Hepatocyte (in vitro differentiated cells): Measurements from ENCODE around the gene SLC25A25. TPM values are rescaled to one million over a fixed set of nuclear protein-coding genes. Genes with fewer than 3 reads are reported as not detected.
"Not testable (repeated sequence)": the region's sequence is repeated elsewhere in the genome, so short reads cannot be mapped to it uniquely, and the experiment has no call there.

Source experiments
- DNase-seq: peaks from one replicate; pipeline ENCODE4 v3.0.0-alpha.2; 2016; ENCODE audit warnings: low spot score
- H2AFZ ChIP-seq: fragments of 200-600 bp; sonication (generic); 2 replicates; pipeline ENCODE4 v1.6.0; 2016; ENCODE audit warnings: antibody characterized with exemption, mild to moderate bottlenecking
- H3K27ac ChIP-seq: fragments of 200-600 bp; sonication (generic); 2 replicates; pipeline ENCODE4 v1.5.1; 2016; ENCODE audit warnings: mild to moderate bottlenecking
- H3K27me3 ChIP-seq: fragments of 200-600 bp; sonication (generic); 2 replicates; pipeline ENCODE4 v1.6.1; 2016
- H3K36me3 ChIP-seq: fragments of 200-600 bp; sonication (generic); replicated peaks from 2 replicates; pipeline ENCODE4 v1.5.1; 2016; ENCODE audit warnings: low read depth; ENCODE audit not compliant: insufficient read depth
- H3K4me1 ChIP-seq: fragments of 200-600 bp; sonication (generic); 2 replicates; pipeline ENCODE4 v1.5.1; 2016; ENCODE audit warnings: mild to moderate bottlenecking, moderate library complexity; ENCODE audit not compliant: insufficient read depth
- H3K4me2 ChIP-seq: fragments of 200-600 bp; sonication (generic); 2 replicates; pipeline ENCODE4 v1.6.0; 2016
- H3K4me3 ChIP-seq: fragments of 200-600 bp; sonication (generic); 2 replicates; pipeline ENCODE4 v1.5.1; 2016; ENCODE audit warnings: mild to moderate bottlenecking
- H3K79me2 ChIP-seq: fragments of 200-600 bp; sonication (generic); 2 replicates; pipeline ENCODE4 v1.6.0; 2017; ENCODE audit warnings: mild to moderate bottlenecking
- H3K9me2 ChIP-seq: fragments of 200-600 bp; sonication (generic); replicated peaks from 2 replicates; pipeline ENCODE4 v1.6.0; 2017; ENCODE audit warnings: mild to moderate bottlenecking; ENCODE audit not compliant: insufficient read depth
- H3K9me3 ChIP-seq: fragments of 200-600 bp; sonication (generic); 2 replicates; pipeline ENCODE4 v1.5.1; 2016; ENCODE audit warnings: low read depth, mild to moderate bottlenecking
- H4K20me1 ChIP-seq: fragments of 200-600 bp; sonication (generic); 2 replicates; pipeline ENCODE4 v1.6.0; 2016; ENCODE audit warnings: mild to moderate bottlenecking; ENCODE audit not compliant: insufficient read depth, poor library complexity, severe bottlenecking
- EZH2 ChIP-seq: fragments of 200-600 bp; sonication (generic); IDR thresholded peaks from 2 replicates; pipeline ENCODE4 v1.6.1; 2016; ENCODE audit warnings: antibody characterized with exemption, mild to moderate bottlenecking, borderline replicate concordance
- EZH2phosphoT487 ChIP-seq: fragments of 200-600 bp; sonication (generic); IDR thresholded peaks from one replicate; pipeline ENCODE4 v1.6.1; 2018; ENCODE audit warnings: antibody characterized with exemption, mild to moderate bottlenecking, low read depth, moderate library complexity; ENCODE audit not compliant: unreplicated experiment, severe bottlenecking
- WGBS: methylation state at CpG from one replicate; pipeline ENCODE4 v1.1.6; 2016; ENCODE audit warnings: low lambda C conversion rate; ENCODE audit errors: missing lambda C conversion rate; 5-methylcytosine and 5-hydroxymethylcytosine counted together
- polyA plus RNA-seq: library from polyadenylated mRNA; unstranded; fragments of >200 nt; fragmentation: Nextera tagmentation; extraction: Ambion mirVana; gene quantifications from 2 replicates; pipeline ENCODE4 v1.2.1, GENCODE V29; 2016
- total RNA-seq: library from RNA; depleted of rRNA; stranded (reverse); fragments of >200 nt; gene quantifications from 2 replicates; pipeline ENCODE4 v1.2.3, GENCODE V29; 2014
- TF ChIP-seq, protein P1 (sequence below): fragments of 200-600 bp; sonication (generic); IDR thresholded peaks from 2 replicates; pipeline ENCODE4 v1.5.1; 2016; ENCODE audit warnings: antibody characterized with exemption, mild to moderate bottlenecking; ENCODE audit not compliant: poor library complexity

SLC25A25 gene
- total and polyA plus RNA-seq, 2 experiments from 2014 or later: 51.0 to 62.3 TPM

DNA sequence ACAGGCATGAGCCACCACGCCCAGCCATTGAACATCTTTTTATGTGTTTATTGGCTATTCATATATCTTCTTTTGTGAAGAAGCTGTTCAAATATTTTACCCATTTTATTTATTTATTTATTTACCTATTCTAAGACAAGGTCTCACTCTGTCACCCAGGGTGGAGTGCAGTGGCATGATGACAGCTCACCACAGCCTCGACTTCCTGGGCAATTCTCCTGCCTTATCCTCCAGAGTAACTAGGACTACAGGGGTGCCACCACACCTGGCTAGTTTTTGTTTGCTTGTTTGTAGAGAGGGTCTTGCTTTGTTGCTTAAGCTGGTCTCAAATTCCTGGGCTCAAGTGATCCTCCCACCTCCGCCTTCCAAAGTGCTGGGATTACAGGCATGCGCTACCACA, 34.4 kb upstream of the SLC25A25 start:
- Histone ChIP-seq H3K4me2 (no peak overlapping the region), H3K36me3 (no peaks in the 10 kb centered on the region), H3K4me3 (no peak overlapping the region), H3K79me2 (no peaks in the 10 kb centered on the region), H2AFZ (no peak overlapping the region), H4K20me1 (no peaks in the 10 kb centered on the region), H3K9me3 (no peaks in the 10 kb centered on the region), H3K9me2 (no peaks in the 10 kb centered on the region), H3K27me3 (no peaks in the 10 kb centered on the region), H3K4me1 (no peaks in the 10 kb centered on the region), H3K27ac (no peak overlapping the region)
- TF ChIP-seq EZH2phosphoT487: no peak
- TF ChIP-seq, protein P1, sequence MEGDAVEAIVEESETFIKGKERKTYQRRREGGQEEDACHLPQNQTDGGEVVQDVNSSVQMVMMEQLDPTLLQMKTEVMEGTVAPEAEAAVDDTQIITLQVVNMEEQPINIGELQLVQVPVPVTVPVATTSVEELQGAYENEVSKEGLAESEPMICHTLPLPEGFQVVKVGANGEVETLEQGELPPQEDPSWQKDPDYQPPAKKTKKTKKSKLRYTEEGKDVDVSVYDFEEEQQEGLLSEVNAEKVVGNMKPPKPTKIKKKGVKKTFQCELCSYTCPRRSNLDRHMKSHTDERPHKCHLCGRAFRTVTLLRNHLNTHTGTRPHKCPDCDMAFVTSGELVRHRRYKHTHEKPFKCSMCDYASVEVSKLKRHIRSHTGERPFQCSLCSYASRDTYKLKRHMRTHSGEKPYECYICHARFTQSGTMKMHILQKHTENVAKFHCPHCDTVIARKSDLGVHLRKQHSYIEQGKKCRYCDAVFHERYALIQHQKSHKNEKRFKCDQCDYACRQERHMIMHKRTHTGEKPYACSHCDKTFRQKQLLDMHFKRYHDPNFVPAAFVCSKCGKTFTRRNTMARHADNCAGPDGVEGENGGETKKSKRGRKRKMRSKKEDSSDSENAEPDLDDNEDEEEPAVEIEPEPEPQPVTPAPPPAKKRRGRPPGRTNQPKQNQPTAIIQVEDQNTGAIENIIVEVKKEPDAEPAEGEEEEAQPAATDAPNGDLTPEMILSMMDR: no peak
- TF ChIP-seq EZH2: no peak
- no peak for DNase-seq
- 83% methylated on average over 4 of the region's 4 CpGs for WGBS

DNA sequence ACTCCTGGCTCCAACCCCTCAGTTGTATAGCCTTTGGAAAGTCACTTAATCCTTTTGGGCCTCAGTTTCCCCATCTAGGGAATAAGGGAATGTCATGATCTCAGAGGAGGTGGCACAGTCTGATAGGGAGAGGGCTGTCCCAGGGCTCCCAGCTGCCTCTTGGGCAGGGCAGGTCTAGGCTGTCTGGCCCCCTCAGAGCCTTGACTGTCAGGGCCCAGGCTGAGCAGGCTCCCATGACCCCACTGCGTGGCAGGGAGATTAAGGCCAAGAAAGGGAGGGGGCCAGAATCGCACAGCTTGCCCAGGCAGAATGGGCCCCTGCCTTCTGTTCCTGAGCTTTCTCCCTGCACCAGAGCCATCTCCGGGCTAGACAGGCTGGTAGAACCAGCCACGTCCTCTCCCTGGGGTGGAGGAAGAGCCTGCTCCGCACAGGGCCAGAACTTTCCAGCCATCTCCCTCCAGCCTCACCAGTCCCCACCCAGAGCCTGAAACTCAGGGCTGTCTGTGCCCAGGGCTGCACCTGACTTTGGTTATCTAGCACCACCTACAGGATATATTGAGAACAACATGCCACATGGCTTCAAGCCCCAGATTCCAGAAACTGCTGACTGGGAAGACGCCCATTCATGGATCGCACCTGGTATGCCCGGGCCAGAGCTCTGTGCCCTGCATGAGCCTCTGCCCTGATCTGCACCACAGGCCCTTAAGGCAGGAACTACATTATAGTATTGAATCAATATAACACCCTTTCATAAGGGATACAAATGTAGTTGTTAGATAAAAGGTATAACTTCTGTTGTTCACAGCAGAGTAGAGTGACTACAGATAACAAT, 33.0 kb upstream of the SLC25A25 start:
- H3K27ac ChIP-seq: no peak overlapping the region
- H3K4me1 ChIP-seq: no peaks in the 10 kb centered on the region
- 33% methylated on average over 8 of the region's 8 CpGs for WGBS
- TF ChIP-seq, protein P1: peak; percentile 77
- TF ChIP-seq EZH2phosphoT487: no peak
- H3K9me3 ChIP-seq: no peaks in the 10 kb centered on the region
- no peaks in the 10 kb centered on the region for H3K79me2 ChIP-seq
- no peaks in the 10 kb centered on the region for H3K36me3 ChIP-seq
- no peaks in the 10 kb centered on the region for H3K27me3 ChIP-seq
- no peak overlapping the region for H3K4me3 ChIP-seq
- no peaks in the 10 kb centered on the region for H4K20me1 ChIP-seq
- H2AFZ ChIP-seq: no peak overlapping the region
- no peaks in the 10 kb centered on the region for H3K9me2 ChIP-seq
- peak; percentile 88 for DNase-seq
- no peak overlapping the region for H3K4me2 ChIP-seq

DNA sequence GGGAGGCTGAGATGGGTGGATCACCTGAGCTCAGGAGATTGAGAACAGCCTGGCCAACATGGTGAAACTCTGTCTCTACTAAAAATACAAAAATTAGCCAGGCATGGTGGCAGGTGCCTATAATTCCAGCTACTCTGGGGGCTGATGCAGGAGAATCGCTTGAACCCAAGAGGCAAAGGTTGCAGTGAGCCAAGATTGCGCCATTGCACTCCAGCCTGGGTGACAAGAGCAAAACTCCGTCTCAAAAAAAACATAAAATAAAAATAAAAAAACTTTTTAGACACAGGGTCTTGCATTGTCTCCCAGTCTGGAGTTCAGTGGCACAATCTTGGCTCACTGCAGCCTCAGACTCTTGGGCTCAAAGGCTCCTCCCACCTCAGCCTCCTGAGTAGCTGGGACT, 31.5 kb upstream of the SLC25A25 start:
- H3K9me2 ChIP-seq, DNase-seq: not testable (repeated sequence)
- 87% methylated on average over 3 of the region's 3 CpGs for WGBS

DNA sequence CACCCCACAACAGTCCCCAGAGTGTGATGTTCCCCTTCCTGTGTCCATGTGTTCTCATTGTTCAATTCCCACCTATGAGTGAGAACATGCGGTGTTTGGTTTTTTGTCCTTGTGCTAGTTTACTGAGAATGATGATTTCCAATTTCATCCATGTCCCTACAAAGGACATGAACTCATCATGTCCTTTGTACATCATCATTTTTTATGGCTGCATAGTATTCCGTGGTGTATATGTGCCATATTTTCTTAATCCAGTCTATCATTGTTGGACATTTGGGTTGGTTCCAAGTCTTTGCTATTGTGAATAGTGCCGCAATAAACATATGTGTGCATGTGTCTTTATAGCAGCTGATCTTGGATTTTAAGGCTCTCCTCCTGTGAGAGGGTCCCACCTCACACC, 27.2 kb upstream of the SLC25A25 start:
- not testable (repeated sequence) for H3K27me3 ChIP-seq, H3K4me1 ChIP-seq, H4K20me1 ChIP-seq, DNase-seq, H3K27ac ChIP-seq, H3K4me2 ChIP-seq, H3K9me2 ChIP-seq, H3K36me3 ChIP-seq, H3K4me3 ChIP-seq, H3K79me2 ChIP-seq, H2AFZ ChIP-seq, H3K9me3 ChIP-seq
- WGBS: 64% methylated on average over 3 of the region's 3 CpGs

More for the DNA sequence above, 31.5 kb upstream of the SLC25A25 start:
- not testable (repeated sequence) for H2AFZ ChIP-seq, H3K27ac ChIP-seq, H4K20me1 ChIP-seq, H3K36me3 ChIP-seq, H3K4me2 ChIP-seq, H3K4me1 ChIP-seq, H3K9me3 ChIP-seq, H3K27me3 ChIP-seq, H3K79me2 ChIP-seq, H3K4me3 ChIP-seq
